CD4-positive, alpha-beta T cell treated with Interleukin-6 for 4 hours (primary cell): Measurements from ENCODE around the gene CRELD1.
"Not testable (repeated sequence)": the region's sequence is repeated elsewhere in the genome, so short reads cannot be mapped to it uniquely, and the experiment has no call there.

Experiments used
- DNase-seq: peaks from one replicate; pipeline ENCODE4 v3.0.0-alpha.2; 2020; ENCODE audit warnings: mixed read lengths

CRELD1 gene

DNA sequence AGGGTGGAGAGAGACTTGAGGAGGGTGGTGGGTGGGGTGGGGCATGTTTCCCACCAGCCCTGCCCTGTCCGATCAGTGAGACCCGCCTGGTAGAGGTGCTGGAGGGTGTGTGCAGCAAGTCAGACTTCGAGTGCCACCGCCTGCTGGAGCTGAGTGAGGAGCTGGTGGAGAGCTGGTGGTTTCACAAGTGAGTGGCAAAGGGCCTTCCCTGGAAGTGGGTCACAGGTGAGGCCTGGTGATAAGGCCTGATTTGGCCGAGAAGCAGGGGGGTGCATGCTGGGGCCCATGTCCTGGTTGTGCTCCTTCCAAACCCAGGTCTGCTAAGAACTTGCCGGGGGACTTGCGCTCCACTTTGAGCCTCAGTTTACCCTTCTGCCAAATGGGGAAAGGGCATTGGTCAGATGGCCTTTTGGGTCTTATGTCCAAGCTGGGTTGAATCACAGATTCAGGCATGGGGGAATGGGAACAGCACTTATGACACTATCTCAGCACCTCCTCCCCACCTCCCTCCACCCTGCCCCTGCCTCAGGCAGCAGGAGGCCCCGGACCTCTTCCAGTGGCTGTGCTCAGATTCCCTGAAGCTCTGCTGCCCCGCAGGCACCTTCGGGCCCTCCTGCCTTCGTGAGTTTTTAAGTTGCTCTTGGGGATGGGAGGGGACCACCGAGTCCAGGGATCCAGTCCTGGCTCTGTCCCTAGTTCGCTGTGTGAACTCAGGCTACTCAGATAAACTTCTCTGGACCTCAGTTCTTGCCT lies 4.0 kb downstream of the CRELD1 start:
- no peak for DNase-seq

GRCh38 chr3:9938966-9939365 lies 5.3 kb downstream of the CRELD1 start:
- no peak for DNase-seq

- not testable (repeated sequence) for DNase-seq
Measured at GRCh38 chr3:9939906-9940305, 6.3 kb downstream of the CRELD1 start.

GRCh38 chr3:9940746-9941145 lies 7.1 kb downstream of the CRELD1 start:
- no peak for DNase-seq

DNA sequence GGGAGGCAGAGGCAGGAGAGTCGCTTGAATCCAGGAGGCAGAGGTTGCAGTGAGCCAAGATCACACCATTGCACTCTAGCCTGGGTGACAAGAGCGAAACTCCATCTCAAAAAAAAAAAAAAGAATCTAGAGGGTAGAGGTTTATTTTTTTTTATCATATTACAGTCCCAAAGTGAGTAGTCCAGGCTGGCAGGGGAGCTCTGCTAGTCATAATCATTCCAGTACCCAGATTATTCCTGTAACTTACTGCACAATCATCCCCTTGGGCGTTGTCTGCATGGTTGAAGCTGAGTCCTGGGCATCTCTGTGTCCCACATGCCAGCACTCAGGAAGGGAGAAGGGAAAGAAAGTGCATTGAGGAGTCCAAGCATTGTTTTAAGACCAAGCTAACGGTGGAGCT lies 8.5 kb downstream of the CRELD1 start:
- DNase-seq, result no peak

DNA sequence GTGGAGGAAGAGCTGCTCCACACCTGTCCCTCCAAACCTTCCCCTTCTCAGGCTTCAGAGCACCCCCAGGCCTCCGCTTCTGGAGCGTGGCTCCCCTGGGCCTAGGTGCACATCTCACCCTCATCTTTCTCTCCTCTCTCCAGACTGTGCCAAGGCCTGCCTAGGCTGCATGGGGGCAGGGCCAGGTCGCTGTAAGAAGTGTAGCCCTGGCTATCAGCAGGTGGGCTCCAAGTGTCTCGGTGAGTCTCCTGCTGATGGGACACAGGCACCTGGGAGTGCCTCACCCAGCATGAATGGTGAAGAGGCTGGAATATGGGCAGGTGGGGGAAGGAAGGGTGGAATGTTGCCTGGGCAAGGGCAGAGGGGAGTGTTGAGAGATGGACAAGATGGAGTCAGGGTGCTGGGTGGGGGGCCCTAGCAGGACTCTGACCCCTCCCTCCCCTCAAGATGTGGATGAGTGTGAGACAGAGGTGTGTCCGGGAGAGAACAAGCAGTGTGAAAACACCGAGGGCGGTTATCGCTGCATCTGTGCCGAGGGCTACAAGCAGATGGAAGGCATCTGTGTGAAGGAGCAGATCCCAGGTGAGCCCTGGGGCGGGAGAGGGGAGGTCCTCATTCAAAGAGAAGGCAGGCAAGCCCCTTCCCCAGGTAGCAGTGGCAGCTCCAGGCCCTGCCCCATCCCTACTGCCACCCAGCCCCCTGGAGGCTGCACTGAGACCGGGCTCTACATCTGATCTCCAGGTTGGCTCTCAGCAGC lies 9.5 kb downstream of the CRELD1 start:
- DNase-seq, result no peak

GRCh38 chr3:9944271-9944670 lies 10.6 kb downstream of the CRELD1 start:
- no peak for DNase-seq

- no peak for DNase-seq
Measured at GRCh38 chr3:9945358-9945757, 11.7 kb downstream of the CRELD1 start.

DNA sequence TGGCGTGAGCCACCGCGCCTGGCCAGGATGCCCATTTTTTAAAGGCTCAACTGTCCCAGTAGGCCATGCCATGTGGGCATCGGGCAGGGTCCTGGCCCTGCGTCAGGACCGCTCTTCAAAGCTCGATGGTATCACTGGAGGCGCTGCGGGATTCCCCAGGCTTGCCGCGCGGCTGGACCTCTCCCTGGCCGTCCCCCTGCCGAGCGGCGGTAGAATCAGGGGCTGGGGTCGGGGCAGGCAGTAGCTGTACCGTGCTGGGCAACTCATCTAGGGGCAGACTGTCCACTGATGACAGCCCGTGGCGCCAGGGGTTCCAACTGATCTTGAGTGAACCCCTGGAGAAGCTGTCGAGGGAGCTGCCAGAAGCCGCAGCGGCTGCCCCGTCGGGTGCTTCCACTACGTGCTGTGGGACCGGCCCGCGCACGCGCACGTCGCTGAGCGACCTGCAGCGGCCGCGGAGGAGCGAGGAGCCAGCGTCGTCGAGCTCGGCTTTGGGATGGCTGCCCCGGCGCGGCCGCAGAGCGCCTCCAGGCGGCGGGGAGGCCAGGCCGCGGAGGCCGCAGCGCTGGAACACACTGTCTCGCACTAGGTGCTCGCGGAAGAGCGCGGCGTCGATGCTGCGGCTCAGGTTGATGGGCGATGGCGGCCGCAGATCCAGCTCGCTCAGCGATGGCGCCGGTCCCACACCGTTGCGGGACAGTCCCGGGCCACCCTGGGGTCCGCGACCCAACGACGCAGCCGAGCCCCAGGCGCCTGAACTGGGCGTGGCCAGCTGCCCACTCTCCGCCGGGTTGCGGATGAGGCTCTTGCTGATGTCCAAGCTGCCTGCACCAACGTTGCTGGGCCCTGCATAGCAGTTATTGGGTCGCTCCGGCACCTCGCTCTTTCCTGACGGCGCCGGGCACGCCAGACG lies 12.7 kb downstream of the CRELD1 start:
- peak; percentile 81 for DNase-seq

- no peak for DNase-seq
Measured at GRCh38 chr3:9947025-9947995, 13.7 kb downstream of the CRELD1 start.

DNA sequence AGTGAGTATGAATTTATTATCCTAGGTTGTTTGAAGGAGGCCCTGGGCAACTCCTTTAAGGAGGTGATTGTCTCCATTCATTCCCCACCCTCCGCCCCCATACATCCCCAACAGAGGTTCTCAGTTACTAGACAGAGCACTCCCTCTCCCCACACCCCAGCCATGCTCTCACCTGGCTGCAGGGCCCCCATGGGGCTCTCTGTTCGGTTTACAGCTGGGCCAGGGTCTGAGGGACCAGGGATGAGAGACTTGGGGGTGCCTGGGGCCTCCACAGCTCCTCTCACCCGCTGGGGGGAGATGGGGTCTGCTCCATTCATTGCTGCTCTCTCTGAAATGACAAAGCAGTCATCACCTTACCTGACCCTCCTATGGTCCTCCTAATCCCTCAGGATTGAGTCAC lies 15.0 kb downstream of the CRELD1 start:
- no peak for DNase-seq

DNA sequence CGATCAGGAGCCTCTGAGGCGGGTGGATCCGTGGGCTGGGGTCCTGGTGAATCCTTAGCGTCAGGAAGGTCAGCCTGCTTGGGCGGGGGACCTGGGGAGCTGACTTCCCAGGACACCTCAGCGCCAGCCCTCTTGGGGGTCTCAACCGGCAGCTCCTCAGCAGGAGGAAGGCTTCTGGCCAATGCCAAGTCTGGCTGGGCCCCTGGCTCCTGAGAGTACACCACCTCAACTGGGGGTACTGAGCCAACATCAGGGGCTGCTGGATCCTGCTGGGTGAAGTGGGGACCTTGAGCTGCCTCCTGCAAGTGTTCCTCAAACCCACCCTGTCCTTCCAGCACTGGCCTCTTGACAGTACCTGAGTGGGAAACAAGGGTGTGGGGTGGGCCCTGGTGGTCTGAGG lies 15.5 kb downstream of the CRELD1 start:
- DNase-seq, result no peak

- no peak for DNase-seq
Measured at GRCh38 chr3:9949626-9950025, 16.0 kb downstream of the CRELD1 start.

- peak; percentile 20 for DNase-seq
Measured at GRCh38 chr3:9951126-9951525, 17.5 kb downstream of the CRELD1 start.

DNA sequence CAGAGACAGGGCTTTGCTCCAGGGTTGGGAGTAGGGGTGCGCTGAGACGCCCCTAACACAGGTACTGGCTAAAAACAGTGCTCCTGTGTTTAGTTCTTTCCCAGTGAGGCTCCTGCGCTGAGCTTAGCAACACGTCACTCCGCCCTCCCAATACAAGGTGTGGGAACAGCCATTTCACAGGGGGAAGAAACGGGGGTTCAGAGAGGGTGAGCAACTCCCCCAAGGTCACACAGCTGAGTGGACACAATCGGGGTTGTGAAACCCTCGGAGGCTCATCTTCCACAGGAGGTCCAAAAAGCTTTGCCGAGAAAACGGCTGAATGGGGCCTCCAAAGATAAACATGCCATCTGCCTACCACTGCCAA lies 17.9 kb downstream of the CRELD1 start:
- peak; percentile 5 for DNase-seq

DNA sequence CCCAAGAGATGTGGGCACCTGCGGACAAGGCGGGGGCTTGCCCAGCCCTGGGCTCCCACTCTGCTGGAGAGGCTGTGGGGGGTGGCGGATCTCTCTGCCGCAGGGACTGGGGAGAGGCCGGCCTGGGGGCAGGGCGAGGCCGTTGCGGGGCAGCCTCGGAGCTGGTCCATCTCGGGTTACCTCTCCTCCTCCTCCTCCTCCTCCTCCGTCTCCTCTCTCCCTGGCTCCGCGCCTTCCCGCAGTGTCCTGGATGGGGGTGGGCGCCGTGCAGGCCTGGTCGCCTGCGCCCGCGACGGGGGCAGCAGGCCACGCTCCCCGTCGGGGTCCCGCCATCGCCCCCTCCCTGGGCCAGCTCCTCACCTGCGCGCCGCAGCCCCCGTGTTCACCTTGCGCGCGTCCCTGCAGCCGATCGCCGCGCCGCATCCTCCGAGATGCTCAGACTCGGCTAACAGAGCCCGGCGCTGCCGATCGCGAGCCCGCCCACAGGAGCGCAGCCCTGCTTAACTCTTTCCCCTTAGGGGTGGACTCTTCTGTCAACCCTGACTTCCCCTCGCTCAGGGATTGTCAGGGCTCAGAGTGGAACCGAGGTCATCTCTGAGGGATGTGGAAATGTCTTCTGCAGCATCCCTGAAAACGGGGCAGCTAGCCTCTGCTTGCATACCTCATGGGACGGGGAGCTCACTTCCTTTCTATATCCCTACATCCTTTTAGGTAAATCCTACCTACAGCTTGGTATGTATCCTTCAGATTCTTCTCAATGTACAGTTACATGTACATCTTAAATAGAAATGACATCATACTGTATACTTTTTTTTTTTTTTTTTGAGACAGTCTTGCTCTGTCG lies 18.6 kb downstream of the CRELD1 start, which contains the start of gene PRRT3:
PRRT3 (minus strand) TSS at position 447 of the 844 bp plus-strand sequence. CDS start 2,293 bp downstream, outside the sequence.
- DNase-seq, result peak; percentile 65

- DNase-seq, result no peak
Measured at GRCh38 chr3:9955067-9955502, 21.5 kb downstream of the CRELD1 start.

DNA sequence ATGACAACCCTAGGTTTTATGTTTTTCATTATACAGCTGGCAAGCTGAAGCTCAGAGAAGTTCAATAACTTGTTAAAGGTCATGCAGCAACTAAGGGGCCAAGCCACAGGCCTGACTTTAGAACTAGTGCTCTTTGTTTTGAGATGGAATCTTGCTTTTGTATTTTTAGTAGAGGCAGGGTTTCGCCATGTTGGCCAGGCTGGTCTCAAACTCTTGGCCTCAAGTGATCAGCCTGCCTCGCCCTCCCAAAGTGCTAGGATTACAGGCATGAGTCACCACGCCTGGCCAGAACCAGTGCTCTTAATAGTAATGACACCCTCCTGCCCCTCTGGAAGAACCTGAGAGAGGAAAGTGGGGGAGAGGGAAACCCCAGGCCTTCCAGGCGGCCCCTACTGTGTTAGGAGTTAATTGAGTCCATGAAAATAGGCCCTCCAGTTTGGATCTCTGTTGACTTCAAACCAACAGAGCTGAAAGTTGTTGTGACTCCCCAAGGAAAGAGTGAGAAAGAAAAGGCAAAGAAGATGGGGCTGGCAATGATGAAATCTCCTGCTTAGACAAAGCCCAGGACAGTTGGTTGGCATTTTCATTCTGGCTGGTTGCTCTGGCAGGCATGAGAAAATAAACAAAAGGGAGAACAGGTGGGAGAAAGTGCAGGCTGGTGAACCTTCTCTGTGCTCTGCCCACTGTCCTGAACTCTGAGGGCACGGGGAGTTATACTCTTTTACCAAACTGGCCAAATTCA lies 22.1 kb downstream of the CRELD1 start:
- no peak for DNase-seq

- DNase-seq, result no peak
Measured at GRCh38 chr3:9957214-9957613, 23.6 kb downstream of the CRELD1 start.

- DNase-seq, result no peak
Measured at GRCh38 chr3:9965200-9965875, 31.7 kb downstream of the CRELD1 start.
